SK-N-SH (cell line): ENCODE results near the gene INAFM2. TPM values are rescaled to one million over a fixed set of nuclear protein-coding genes. Genes with fewer than 3 reads are reported as not detected.
A peak's percentile ranks its signal among the peaks of the same experiment; 100 is the strongest.

Experiments used
- CTCF ChIA-PET: fragments of 300-600, 350-600 bp; formaldehyde crosslinking; extraction: SDS; loops from one replicate; lab custom pipeline; 2021; lab: Yijun Ruan, JAX
- POLR2A ChIA-PET: fragments of 350-600 bp; sonication (Branson Sonifier 250); formaldehyde crosslinking; extraction: SDS; loops from one replicate; lab custom pipeline; 2020; ENCODE audit warnings: antibody characterized with exemption, inconsistent platforms; lab: Yijun Ruan, JAX
- DNase-seq: peaks from one replicate; pipeline ENCODE4 v3.0.0; 2012
- H2AFZ ChIP-seq: fragments of 200-600 bp; sonication (generic); 2 replicates; pipeline ENCODE4 v1.8.1; 2016; ENCODE audit warnings: antibody characterized with exemption, mild to moderate bottlenecking, low read depth
- H3F3A ChIP-seq: fragments of 200-600 bp; sonication (generic); replicated peaks from 2 replicates; pipeline ENCODE3; 2016; ENCODE audit warnings: antibody characterized with exemption, mild to moderate bottlenecking; ENCODE audit not compliant: insufficient read depth
- H3K27ac ChIP-seq, 2 experiments: fragments of 200-500 bp in 1 of 2; fragments of 200-600 bp in 1 of 2; sonication (Bioruptor generic) in 1 of 2; sonication (generic), shearing (Covaris generic) in 1 of 2; 2 replicates each; pipeline versions ENCODE4 v1.5.1 to v1.6.1; 2014 to 2016; ENCODE audit warnings: low read depth in 2 of 2, inconsistent platforms in 1 of 2, low read length in 1 of 2, mild to moderate bottlenecking in 1 of 2, mixed read lengths in 1 of 2
- H3K27me3 ChIP-seq: fragments of 200-600 bp; sonication (generic), shearing (Covaris generic); 2 replicates; pipeline ENCODE4 v1.6.1; 2016; ENCODE audit warnings: mixed run types; ENCODE audit not compliant: insufficient read depth
- H3K36me3 ChIP-seq, 2 experiments: fragments of 200-500 bp in 1 of 2; fragments of 200-600 bp in 1 of 2; sonication (Bioruptor generic) in 1 of 2; sonication (generic) in 1 of 2; replicated peaks in 1 of 2; 2 replicates each; pipeline versions ENCODE3 to v1.5.1; 2014 to 2016; ENCODE audit warnings: low read length in 1 of 2, mild to moderate bottlenecking in 1 of 2; ENCODE audit not compliant: insufficient read depth in 2 of 2, control insufficient read depth in 1 of 2
- H3K4me1 ChIP-seq, 2 experiments: fragments of 200-500 bp in 1 of 2; fragments of 200-600 bp in 1 of 2; sonication (Bioruptor generic) in 1 of 2; sonication (generic), shearing (Covaris generic) in 1 of 2; 2 replicates each; pipeline versions ENCODE4 v1.5.1 to v1.6.1; 2014 to 2016; ENCODE audit warnings: low read depth in 1 of 2, low read length in 1 of 2, mixed run types in 1 of 2; ENCODE audit not compliant: insufficient read depth in 2 of 2, control insufficient read depth in 1 of 2
- H3K4me2 ChIP-seq: fragments of 200-600 bp; sonication (generic), shearing (Covaris generic); 2 replicates; pipeline ENCODE4 v1.6.1; 2017; ENCODE audit warnings: mixed run types
- H3K4me3 ChIP-seq, 2 experiments: fragments of 200-500 bp in 1 of 2; fragments of 200-600 bp in 1 of 2; sonication (Bioruptor generic) in 1 of 2; sonication (generic), shearing (Covaris generic) in 1 of 2; 2 replicates each; pipeline versions ENCODE4 v1.5.1 to v1.8.1; 2014 to 2016; ENCODE audit warnings: low read depth in 2 of 2, inconsistent platforms in 1 of 2, low read length in 1 of 2, mild to moderate bottlenecking in 1 of 2, mixed read lengths in 1 of 2, moderate library complexity in 1 of 2
- H3K79me2 ChIP-seq: fragments of 200-600 bp; sonication (generic); 2 replicates; pipeline ENCODE4 v1.8.1; 2017; ENCODE audit warnings: mild to moderate bottlenecking; ENCODE audit not compliant: insufficient read depth
- H3K9ac ChIP-seq: fragments of 200-600 bp; sonication (generic); 2 replicates; pipeline ENCODE4 v1.6.1; 2017; ENCODE audit warnings: mixed run types
- H3K9me2 ChIP-seq: fragments of 200-600 bp; sonication (generic); 2 replicates; pipeline ENCODE4 v1.6.1; 2017; ENCODE audit warnings: mixed run types
- H3K9me3 ChIP-seq: fragments of 200-600 bp; sonication (generic); 2 replicates; pipeline ENCODE4 v1.6.1; 2017; ENCODE audit warnings: mixed run types, mild to moderate bottlenecking, moderate library complexity
- H4K20me1 ChIP-seq: fragments of 200-600 bp; sonication (generic); 2 replicates; pipeline ENCODE4 v1.6.1; 2017; ENCODE audit warnings: mild to moderate bottlenecking, mixed run types; ENCODE audit not compliant: insufficient read depth
- EZH2phosphoT487 ChIP-seq: fragments of 200-600 bp; sonication (generic); IDR thresholded peaks from 2 replicates; pipeline ENCODE4 v1.6.1; 2017; ENCODE audit warnings: low read depth, mixed run types, mild to moderate bottlenecking, antibody characterized with exemption, moderate library complexity, borderline replicate concordance
- FOXJ3 ChIP-seq: sonication (generic); formaldehyde crosslinking; IDR thresholded peaks from 2 replicates; pipeline ENCODE4 v1.5.1; 2020; ENCODE audit warnings: mild to moderate bottlenecking, missing genetic modification reagents
- GABPA ChIP-seq: IDR thresholded peaks from 2 replicates; pipeline ENCODE4 v1.4.0; 2012; ENCODE audit warnings: low read depth, mild to moderate bottlenecking
- GATA2 ChIP-seq: sonication (generic); formaldehyde crosslinking; IDR thresholded peaks from 2 replicates; pipeline ENCODE4 v1.5.0; 2020; ENCODE audit warnings: mild to moderate bottlenecking, missing genetic modification reagents
- JUND ChIP-seq: IDR thresholded peaks from 2 replicates; pipeline ENCODE4 v1.4.0; 2012
- NFIC ChIP-seq: IDR thresholded peaks from 2 replicates; pipeline ENCODE4 v1.4.0; 2012; ENCODE audit warnings: borderline replicate concordance
- RAD21 ChIP-seq: IDR thresholded peaks from 2 replicates; pipeline ENCODE4 v1.6.1; 2012; ENCODE audit warnings: mild to moderate bottlenecking, low read length
- RCOR1 ChIP-seq: fragments of 150-350 bp; IDR thresholded peaks from 2 replicates; pipeline ENCODE4 v1.6.1; 2017; ENCODE audit warnings: antibody characterized with exemption, low read length
- REST ChIP-seq: IDR thresholded peaks from 2 replicates; pipeline ENCODE4 v1.6.1; 2012; ENCODE audit warnings: mild to moderate bottlenecking, low read depth, low read length, moderate library complexity
- RFX5 ChIP-seq: IDR thresholded peaks from 2 replicates; pipeline ENCODE4 v1.6.1; 2012; ENCODE audit warnings: mild to moderate bottlenecking, improper control_type of control experiment, low read length
- TCF12 ChIP-seq: IDR thresholded peaks from 2 replicates; pipeline ENCODE4 v1.4.0; 2012
- USF1 ChIP-seq: IDR thresholded peaks from 2 replicates; pipeline ENCODE4 v1.4.0; 2012; ENCODE audit warnings: low read depth, borderline replicate concordance
- YY1 ChIP-seq: IDR thresholded peaks from 2 replicates; pipeline ENCODE4 v1.4.0; 2012; ENCODE audit warnings: low read depth, mild to moderate bottlenecking
- WGBS: methylation state at CpG from one replicate; pipeline ENCODE4 v1.1.6; 2017; ENCODE audit warnings: low lambda C conversion rate; 5-methylcytosine and 5-hydroxymethylcytosine counted together
- polyA plus RNA-seq, 3 experiments: library from polyadenylated mRNA; depleted of rRNA; stranded (reverse); fragments of >200 nt; gene quantifications; 2 replicates each; pipeline ENCODE4 v1.2.3, GENCODE V29; 2012
- TF ChIP-seq, protein P1 (sequence below): fragments of 150-350 bp; IDR thresholded peaks from 2 replicates; pipeline ENCODE4 v1.6.1; 2016; ENCODE audit warnings: mild to moderate bottlenecking, low read depth, low read length
- TF ChIP-seq, protein P2 (sequence below): fragments of 200-600 bp; sonication (generic); IDR thresholded peaks from 2 replicates; pipeline ENCODE4 v1.6.1; 2017; ENCODE audit warnings: antibody characterized with exemption, mild to moderate bottlenecking, moderate library complexity
- TF ChIP-seq, protein P3 (sequence below): IDR thresholded peaks from 2 replicates; pipeline ENCODE4; 2012

The INAFM2 gene
- polyA plus RNA-seq, 1 of the 3 experiments (the other 2 are of a cell fraction) = 7.8 TPM

- TF ChIP-seq, protein P1, sequence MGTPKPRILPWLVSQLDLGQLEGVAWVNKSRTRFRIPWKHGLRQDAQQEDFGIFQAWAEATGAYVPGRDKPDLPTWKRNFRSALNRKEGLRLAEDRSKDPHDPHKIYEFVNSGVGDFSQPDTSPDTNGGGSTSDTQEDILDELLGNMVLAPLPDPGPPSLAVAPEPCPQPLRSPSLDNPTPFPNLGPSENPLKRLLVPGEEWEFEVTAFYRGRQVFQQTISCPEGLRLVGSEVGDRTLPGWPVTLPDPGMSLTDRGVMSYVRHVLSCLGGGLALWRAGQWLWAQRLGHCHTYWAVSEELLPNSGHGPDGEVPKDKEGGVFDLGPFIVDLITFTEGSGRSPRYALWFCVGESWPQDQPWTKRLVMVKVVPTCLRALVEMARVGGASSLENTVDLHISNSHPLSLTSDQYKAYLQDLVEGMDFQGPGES = no peak
- TF ChIP-seq EZH2phosphoT487 = no peak
Observed at GRCh38 chr15:40322531-40323238, 807 bp upstream of the INAFM2 start (continued).

DNA sequence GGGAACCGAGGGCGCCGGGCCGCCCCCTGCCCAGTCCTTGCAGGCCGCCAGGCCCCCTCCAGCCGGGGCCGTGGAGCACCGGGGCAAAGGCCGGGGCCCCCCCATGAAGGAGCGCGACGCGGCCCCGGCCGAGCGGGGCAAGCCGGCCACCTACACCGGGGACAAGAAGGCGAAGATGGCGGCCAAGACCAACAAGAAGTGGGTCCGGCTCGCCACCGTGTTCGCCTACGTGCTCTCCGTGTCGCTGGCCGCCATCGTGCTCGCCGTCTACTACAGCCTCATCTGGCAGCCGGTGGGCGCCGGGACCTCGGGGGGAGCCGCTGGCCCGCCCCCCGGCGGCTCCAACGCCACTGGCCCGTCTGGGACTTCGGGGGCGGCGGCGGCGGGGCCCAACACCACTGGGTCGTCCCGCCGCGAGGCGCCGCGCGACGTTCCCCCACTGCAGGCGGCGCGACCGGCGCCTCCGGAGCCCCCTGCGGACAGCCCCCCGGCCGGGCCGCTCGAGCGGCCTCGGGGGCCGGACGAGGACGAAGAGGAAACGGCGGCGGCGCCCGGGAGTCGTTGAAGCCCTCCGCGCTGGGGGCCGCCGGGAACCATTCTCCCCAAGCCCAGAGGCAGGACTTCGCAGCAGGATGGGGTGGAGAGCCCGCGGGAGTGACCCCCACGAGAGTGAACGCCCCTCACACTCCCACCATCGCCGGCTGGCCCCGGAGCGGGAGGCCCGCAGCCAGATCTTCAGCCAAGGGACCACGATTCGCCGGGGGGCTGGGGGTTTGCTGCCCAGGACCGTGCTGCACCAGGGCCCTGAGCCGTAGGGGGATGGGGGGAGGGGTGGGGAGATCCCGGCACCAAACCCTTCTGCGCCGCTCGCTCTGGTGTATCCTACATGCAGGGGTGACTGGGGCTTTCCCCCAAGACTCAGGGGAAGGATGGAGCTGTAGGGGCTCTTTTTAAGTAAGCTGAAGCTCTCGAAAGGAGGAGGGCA, 753 bp downstream of the INAFM2 start:
- Histone ChIP-seq H3K9me2 (no peaks in the 10 kb centered on the region), H4K20me1 (no peaks in the 10 kb centered on the region), H3K4me3 (peak overlapping the region; percentile 70 to 73), H3K4me2 (peak overlapping the region; percentile 94), H2AFZ (no peak overlapping the region), H3K9ac (peak overlapping the region; percentile 72), H3F3A (peaks cover 6% of the 10 kb centered on the region), H3K27ac (peak overlapping the region in 1 of 2 experiments; percentile 43; a peak in 1 of 4 replicates), H3K9me3 (no peaks in the 10 kb centered on the region), H3K4me1 (peaks cover 20 to 23% of the 10 kb centered on the region in 2 experiments), H3K79me2 (peaks cover 15% of the 10 kb centered on the region; the same call in 1 of the 2 replicates), H3K36me3 (peaks cover 0 to 4% of the 10 kb centered on the region in 2 experiments), H3K27me3 (no peaks in the 10 kb centered on the region)
- ChIA-PET POLR2A (interaction anchor here (1.7 to 2.6 kb wide), 2 partner anchors 11 to 16 kb away, joined by 5 to 10 read pairs; partner anchors contain the start of gene CCDC9B), CTCF (interaction anchor here (1.1 to 70.6 kb wide), 9 partner anchors 10 to 115 kb away, joined by 3 to 2194 read pairs (median 11); partner anchors contain the start of genes ANKRD63, CCDC9B, DISP2 and INAFM2)
- peak; percentile 78 for DNase-seq
- TF ChIP-seq GATA2 (CRISPR knock-in tag) = no peak
- no peak for TF ChIP-seq NFIC
- TF ChIP-seq JUND = no peak
- no peak for TF ChIP-seq RAD21
- TF ChIP-seq USF1 = no peak
- TF ChIP-seq REST = no peak
- no peak for TF ChIP-seq YY1
- TF ChIP-seq, protein P2, sequence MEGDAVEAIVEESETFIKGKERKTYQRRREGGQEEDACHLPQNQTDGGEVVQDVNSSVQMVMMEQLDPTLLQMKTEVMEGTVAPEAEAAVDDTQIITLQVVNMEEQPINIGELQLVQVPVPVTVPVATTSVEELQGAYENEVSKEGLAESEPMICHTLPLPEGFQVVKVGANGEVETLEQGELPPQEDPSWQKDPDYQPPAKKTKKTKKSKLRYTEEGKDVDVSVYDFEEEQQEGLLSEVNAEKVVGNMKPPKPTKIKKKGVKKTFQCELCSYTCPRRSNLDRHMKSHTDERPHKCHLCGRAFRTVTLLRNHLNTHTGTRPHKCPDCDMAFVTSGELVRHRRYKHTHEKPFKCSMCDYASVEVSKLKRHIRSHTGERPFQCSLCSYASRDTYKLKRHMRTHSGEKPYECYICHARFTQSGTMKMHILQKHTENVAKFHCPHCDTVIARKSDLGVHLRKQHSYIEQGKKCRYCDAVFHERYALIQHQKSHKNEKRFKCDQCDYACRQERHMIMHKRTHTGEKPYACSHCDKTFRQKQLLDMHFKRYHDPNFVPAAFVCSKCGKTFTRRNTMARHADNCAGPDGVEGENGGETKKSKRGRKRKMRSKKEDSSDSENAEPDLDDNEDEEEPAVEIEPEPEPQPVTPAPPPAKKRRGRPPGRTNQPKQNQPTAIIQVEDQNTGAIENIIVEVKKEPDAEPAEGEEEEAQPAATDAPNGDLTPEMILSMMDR = no peak
- no peak for TF ChIP-seq EZH2phosphoT487
- TF ChIP-seq GABPA = no peak
- no peak for TF ChIP-seq TCF12
- no peak for TF ChIP-seq RCOR1
- no peak for TF ChIP-seq RFX5
- TF ChIP-seq, protein P3, sequence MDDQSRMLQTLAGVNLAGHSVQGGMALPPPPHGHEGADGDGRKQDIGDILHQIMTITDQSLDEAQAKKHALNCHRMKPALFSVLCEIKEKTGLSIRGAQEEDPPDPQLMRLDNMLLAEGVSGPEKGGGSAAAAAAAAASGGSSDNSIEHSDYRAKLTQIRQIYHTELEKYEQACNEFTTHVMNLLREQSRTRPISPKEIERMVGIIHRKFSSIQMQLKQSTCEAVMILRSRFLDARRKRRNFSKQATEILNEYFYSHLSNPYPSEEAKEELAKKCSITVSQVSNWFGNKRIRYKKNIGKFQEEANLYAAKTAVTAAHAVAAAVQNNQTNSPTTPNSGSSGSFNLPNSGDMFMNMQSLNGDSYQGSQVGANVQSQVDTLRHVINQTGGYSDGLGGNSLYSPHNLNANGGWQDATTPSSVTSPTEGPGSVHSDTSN = no peak
- no peak for TF ChIP-seq FOXJ3 (CRISPR knock-in tag)
- TF ChIP-seq, protein P1 = no peak
- 80% methylated on average over 4 of the region's 101 CpGs for WGBS
